NCI-H146 (cell line): ENCODE measurements around the gene ANKS1B.

Experiments used
- DNase-seq: peaks from one replicate; lab custom pipeline; 2025; lab: John Stamatoyannopoulos, UW

The ANKS1B gene

DNA sequence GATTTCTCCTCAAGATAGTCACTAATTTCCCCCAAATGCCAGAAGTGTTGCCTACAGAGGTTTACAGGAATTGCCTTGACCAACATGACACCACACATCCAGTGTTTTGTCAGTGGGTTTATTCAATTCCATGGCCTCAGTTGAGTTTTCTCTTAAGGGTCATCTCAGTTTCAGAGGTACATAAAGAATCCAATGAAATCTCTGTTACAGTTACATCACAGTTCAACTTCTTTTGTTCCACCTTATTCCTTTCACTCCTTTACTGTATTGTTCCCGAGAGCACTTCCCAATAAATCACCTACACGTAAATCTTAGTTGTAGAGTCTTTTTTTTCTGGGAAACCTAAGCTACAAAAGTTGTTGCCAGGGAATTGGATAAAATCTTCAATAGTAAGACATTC lies 410.8 kb downstream of the ANKS1B start:
- DNase-seq, result no peak

DNA sequence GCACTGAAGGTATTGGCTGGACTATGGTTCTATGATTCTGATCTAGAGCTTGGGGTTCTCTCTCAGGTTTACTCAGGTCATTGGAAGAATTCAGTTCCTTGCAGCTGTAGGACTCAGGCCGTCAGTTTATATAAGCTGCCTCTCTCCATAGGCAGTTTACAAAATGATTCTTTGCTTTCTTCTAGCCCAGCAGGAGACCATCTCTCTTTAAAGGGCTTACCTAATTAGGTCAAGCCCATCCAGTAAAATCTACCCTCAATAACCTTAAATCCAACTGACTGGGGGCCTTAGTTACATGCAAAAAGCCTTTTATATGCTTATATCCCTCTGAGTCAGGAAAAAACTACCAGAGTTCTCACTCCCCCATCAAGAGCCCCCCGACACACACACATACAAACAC lies 417.7 kb downstream of the ANKS1B start:
- DNase-seq, result no peak

GRCh38 chr12:99558109-99558508 lies 426.6 kb downstream of the ANKS1B start:
- DNase-seq, result no peak

GRCh38 chr12:99553461-99553860 lies 431.3 kb downstream of the ANKS1B start:
- no peak for DNase-seq

DNA sequence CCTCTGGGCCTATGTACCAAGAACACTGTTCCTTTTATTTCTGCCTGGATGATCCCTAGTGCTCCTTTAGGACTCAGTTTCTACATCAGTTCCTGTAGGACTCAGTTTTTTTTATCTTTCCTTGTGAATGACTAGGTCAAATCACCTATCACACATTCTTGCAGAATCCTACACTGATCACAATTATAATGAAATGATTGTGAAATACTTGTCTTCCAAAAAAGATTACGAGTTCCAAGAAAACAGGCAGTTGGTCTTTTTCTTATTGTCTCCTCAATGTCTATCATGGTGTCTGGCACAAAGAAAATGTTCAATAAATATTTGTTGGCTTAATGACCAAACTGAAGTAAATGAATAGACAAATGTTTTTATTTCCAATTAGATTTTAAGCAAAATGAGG lies 432.7 kb downstream of the ANKS1B start:
- DNase-seq, result no peak

GRCh38 chr12:99549651-99550050 lies 435.1 kb downstream of the ANKS1B start:
- no peak for DNase-seq

DNA sequence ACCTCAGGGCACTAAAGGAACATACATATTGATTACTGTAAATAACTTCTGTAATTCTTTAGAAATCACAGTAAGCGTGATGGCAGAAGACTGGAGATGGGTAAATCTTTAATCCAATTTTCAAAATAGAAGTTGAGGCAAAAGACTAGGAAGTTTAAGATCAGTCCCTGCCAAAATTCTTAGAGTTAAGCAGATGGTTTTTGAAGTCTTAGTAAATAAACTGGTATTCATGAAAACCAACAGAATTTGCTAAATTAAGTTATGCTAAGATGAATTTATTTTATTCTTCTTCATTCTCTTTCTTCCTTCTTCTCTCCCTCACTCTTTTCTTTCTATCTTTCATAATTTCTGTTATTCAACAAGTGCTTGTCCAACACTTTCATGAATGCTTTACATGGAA lies 435.5 kb downstream of the ANKS1B start:
- no peak for DNase-seq

- no peak for DNase-seq
Measured at GRCh38 chr12:99544457-99544856, 440.3 kb downstream of the ANKS1B start.

DNA sequence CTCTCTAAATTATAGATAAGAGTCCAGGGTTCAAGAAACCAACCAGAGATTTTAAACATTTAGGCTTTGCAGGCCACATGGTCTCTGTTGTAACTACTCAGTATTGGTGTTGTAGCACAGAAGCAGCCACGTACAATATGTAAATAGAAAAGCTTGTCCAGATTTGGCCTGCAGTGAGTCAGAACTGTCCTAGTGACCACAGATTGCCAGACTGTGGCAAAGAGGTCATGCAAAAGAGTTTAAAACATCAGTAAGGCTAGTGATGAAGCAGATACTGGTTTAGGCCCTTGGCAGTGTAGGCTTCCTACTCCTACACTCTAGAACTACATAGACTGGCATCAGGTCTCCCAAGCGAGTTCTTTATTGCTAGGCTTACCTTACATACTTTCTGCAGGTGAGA lies 454.8 kb downstream of the ANKS1B start:
- DNase-seq, result no peak

- DNase-seq, result no peak
Measured at GRCh38 chr12:99528478-99528877, 456.3 kb downstream of the ANKS1B start.

DNA sequence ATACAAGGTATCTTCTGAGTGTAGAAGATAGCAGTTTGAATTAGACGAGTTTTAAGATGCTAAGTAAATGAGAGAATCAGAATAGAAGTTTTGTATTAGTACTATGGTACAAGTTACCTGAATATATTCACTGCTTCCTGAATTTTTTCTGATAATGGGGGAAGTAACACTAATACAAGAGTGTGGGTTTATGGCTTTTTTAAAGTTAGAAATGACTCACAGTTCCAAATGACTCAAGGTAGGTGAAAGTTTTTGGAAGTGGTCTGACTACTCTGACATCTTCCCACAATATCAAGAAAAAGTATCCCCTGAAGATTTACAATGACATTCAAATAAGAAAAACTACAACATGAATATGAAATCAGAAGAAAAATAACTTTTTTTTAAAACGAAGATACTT lies 460.9 kb downstream of the ANKS1B start:
- no peak for DNase-seq

- no peak for DNase-seq
Measured at GRCh38 chr12:99522456-99522855, 462.3 kb downstream of the ANKS1B start.

DNA sequence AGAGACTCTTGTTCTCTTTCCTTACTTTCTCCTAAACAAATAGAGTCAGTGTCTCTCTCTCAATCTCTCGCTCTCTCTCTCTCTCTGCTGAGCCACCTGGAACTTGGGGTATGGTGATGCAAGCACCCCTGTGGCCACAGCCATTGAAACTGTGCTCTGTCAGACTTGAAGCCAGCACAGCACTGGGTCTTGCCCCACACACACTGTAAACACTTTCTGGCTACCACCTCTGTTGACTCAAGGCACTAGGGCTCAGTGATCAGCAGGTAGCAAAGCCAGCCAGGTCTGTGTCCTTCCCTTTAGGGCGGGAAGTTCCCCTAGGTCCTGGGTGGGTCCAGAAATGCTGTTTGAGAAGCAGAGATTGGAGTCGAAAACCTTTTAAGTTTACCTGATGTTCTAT lies 463.1 kb downstream of the ANKS1B start:
- no peak for DNase-seq

DNA sequence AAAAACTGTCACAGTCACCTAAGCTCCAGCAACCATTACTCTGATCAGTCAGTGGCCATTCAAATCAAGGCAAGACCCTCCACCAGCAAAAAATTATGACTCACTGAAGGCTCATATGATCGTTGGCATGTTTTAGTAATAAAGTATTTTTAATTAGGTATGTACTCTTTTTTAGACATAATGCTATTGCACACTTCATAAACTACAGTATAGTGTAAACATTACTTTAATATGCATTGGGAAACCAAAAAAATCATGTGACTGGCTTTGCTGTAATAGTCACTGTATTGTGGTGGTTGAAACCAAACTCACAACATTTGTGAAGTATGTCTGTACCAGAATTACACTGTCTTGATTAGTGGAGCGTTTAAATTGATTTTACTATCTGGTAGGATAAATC lies 471.7 kb downstream of the ANKS1B start:
- no peak for DNase-seq

GRCh38 chr12:99505805-99506204 lies 478.9 kb downstream of the ANKS1B start:
- DNase-seq, result no peak

DNA sequence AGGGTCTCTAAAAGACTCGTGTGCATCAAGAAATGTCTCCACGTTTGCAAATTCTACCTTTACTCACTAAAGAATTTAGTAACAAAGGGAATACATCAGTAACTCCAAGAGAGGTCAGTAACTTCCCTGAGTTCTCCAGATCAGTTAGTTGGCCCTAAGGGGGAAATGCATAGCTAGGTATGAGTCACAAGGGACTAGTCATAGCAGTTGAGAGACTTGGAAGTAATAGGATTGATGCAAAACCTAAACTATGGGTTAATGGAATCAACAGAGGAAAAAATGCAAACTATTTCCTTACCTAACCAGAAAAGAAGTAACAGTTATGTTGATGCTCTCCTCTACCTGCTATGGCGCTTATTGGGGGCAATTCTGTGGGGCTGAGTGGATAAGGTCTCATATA lies 486.0 kb downstream of the ANKS1B start:
- DNase-seq, result no peak

DNA sequence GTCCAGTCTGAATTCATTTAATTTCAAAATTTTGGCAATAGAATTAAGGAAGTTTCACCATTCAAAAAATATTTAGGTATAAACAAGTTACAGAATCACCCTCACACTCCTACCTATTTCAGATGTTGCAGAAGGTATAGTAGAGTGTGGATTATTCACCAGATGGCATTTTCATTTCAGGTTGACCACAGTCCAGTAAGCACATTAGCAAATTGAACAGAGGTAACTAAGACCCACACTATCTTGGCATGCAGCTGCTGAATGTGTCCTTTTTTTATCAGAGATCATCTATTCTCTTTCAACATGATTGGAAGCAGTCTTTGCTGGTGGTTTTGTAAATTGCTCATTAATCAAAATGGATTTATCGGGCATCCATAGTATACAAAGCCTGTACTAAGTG lies 488.9 kb downstream of the ANKS1B start:
- no peak for DNase-seq

DNA sequence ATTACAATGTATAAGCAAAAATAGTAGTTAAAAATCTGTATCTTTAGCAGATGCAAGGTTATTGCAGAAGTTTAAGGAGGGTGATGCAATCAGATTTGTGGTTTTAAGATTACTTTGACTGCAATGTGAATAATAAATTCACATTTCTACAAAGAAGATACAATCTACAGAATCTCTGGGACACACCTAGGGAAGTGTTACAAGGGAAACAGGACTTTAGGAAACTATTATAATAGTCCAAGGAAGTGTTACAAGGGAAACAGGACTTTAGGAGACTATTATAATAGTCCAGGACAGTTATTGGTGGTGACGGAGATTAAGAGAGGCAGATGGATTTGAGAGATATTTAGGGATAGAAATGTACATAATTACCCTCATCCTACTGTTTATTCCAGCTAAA lies 491.5 kb downstream of the ANKS1B start:
- DNase-seq, result no peak

GRCh38 chr12:99486277-99486676 lies 498.5 kb downstream of the ANKS1B start:
- DNase-seq, result no peak

- DNase-seq, result no peak
Measured at GRCh38 chr12:99479149-99479548, 505.6 kb downstream of the ANKS1B start.

DNA sequence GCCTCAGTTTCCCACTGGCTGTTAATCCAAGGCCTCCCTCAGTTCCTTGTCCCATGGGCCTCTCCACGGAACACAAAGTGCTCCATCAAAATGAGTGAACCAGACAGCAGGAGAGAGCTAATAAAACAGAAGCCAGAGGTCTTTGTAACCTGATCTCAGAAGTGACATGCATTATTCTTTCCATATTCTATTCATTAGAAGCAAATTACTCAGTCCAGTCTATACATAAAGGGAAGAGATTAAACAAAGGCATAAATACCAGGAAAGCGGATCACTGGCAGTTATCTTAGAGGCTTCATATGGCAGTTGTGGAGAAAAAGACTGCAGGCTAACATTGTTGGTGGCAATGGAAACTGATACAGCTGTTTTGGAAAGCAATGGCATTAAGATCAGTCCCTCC lies 507.8 kb downstream of the ANKS1B start:
- DNase-seq, result peak; percentile 23

DNA sequence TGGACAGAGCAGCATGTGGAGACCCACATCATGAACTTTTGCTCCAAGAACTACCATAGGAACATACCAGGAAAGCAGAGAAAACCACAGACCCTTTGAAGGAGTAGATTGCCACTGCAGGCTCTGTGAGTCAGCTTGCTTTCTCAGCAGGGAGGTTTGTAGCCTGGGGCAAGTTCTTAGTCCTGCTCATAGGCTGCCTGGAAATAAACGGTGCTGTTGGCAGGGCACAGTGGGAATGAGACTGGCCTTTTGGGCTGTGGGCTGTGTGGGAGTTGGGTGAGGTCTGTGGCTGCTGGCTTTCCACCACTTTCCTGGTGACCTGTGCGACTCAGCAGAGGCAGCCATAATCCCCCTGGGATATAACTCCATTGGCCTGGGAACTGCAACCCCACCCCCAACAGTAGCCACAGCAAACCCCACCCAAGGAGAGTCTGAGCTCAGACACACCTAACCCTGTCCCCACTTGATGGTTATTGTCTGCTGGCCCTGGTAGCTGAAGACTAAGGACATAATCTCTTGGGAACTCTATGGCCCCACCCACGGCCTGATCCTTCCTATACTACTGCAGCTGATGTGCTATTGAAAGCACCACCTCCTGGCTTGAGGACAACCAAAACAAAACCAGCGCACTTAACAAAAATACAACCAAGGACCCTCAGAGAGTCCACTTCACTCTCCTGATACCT lies 529.2 kb downstream of the ANKS1B start:
- no peak for DNase-seq

DNA sequence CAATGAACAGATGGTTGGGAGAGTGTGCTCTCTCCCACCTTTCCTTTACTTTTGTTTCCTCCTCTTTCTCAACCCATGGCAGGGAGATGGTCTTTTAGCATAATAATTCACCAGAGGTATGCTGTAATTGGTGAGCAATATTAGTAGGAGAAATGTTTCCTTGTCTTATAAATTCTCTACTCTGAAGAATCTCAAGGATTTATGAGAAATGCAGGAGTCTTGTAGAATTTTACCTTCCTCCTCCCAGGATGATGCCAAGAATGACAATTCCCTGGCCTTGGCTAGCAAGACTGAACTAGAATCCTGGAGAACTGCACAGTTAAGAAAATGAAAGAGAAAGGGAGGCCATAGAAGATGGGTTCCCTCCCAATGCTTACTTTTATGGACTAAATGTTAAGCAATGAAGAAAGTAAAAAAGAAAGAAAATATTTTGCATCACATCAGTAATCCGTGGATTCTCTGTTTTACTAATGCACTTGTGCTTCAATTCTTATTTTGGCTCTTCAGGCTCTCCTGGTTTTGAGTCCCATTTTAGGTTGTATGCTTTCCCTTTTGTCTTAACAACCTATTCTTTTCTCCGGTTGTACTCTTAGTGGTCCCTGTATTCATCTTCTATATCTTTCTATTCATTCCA lies 530.1 kb downstream of the ANKS1B start:
- DNase-seq, result no peak
